Suprapubic skin (tissue), 4 donors: Measurements from ENCODE around the gene NR3C2.
"Not testable (repeated sequence)": the region's sequence is repeated elsewhere in the genome, so short reads cannot be mapped to it uniquely, and the experiment has no call there.

Experiments
- EP300 ChIP-seq: sonication (generic); formaldehyde crosslinking; IDR thresholded peaks from one replicate; pipeline ENCODE4 v1.6.1; 2017; ENCODE audit warnings: antibody characterized with exemption
- POLR2AphosphoS5 ChIP-seq, 3 donors: sonication (generic); formaldehyde crosslinking; IDR thresholded peaks; one replicate each; pipeline ENCODE4 v1.6.1; 2017; ENCODE audit warnings: antibody characterized with exemption in 3 of 3

DNA sequence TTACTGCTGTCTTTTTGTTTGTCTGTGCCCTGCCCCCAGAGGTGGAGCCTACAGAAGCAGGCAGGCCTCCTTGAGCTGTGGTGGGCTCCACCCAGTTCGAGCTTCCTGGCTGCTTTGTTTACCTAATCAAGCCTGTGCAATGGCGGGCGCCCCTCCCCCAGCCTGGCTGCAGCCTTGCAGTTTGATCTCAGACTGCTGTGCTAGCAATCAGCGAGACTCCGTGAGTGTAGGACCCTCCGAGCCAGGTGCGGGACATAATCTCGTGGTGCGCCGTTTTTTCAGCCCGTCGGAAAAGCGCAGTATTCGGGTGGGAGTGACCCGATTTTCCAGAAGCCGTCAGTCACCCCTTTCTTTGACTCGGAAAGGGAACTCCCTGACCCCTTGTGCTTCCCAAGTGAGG is 118.9 kb downstream of the NR3C2 start:
- not testable (repeated sequence) for TF ChIP-seq POLR2AphosphoS5 (IDR thresholded peaks at IDR 0.05); EP300
